ENCODE measurements around the gene RBM45.

Gene RBM45

GRCh38 chr2:178163911-178164310 lies 51.7 kb downstream of the RBM45 start:
- no peak for DNase-seq

GRCh38 chr2:178173657-178174056 lies 61.4 kb downstream of the RBM45 start:
- no peak for DNase-seq

- no peak for DNase-seq
Observed at GRCh38 chr2:178177066-178177679, 64.9 kb downstream of the RBM45 start.

Data from eye (tissue), 1 donor.